AG04450 (cell line): ENCODE measurements around the gene VSIG2. TPM values are rescaled to one million over a fixed set of nuclear protein-coding genes. Genes with fewer than 3 reads are reported as not detected.

Experiments
- CTCF ChIA-PET: fragments of 300-600, 350-600 bp; formaldehyde crosslinking; extraction: SDS; loops from one replicate; lab custom pipeline; 2022; ENCODE audit warnings: antibody characterized with exemption, inconsistent platforms; lab: Charles Lee
- POLR2A ChIA-PET: fragments of 350-600 bp; formaldehyde crosslinking; extraction: SDS; loops from one replicate; lab custom pipeline; 2021; ENCODE audit warnings: antibody characterized with exemption, inconsistent platforms; lab: Yijun Ruan, JAX
- DNase-seq: peaks from one replicate; pipeline ENCODE4 v3.0.0-alpha.2; 2011; ENCODE audit warnings: low read depth, low spot score
- H3K27ac ChIP-seq: one replicate; pipeline ENCODE4 v1.5.1; 2012; ENCODE audit warnings: low read depth, low read length, control low read depth
- H3K27me3 ChIP-seq: one replicate; pipeline ENCODE4 v1.6.0; 2012; ENCODE audit warnings: low read length; ENCODE audit not compliant: control insufficient read depth, insufficient read depth
- H3K4me3 ChIP-seq: 2 replicates; pipeline ENCODE4 v1.5.1; 2011; ENCODE audit warnings: mild to moderate bottlenecking, low read depth, low read length, control low read depth
- H3K9me3 ChIP-seq: 2 replicates; pipeline ENCODE4 v1.5.1; 2012; ENCODE audit warnings: low read length; ENCODE audit not compliant: control insufficient read depth, insufficient read depth
- polyA plus RNA-seq: library from polyadenylated mRNA; depleted of rRNA; stranded (reverse); fragments of >200 nt; gene quantifications from 2 replicates; pipeline ENCODE4 v1.2.3, GENCODE V29; 2011
- TF ChIP-seq, protein P1 (sequence below): IDR thresholded peaks from 2 replicates; pipeline ENCODE4 v1.5.1; 2011; ENCODE audit warnings: low read depth, low read length, control low read depth, inconsistent platforms

Gene VSIG2
- polyA plus RNA-seq, 1 experiment = not detected

GRCh38 chr11:124763156-124763947 lies 11.3 kb upstream of the VSIG2 start:
- POLR2A ChIA-PET = interaction anchor here (1.2 kb wide), 1 partner anchor 38 kb away, joined by 3 read pairs; no protein-coding TSS in a partner anchor

GRCh38 chr11:124762624-124763155 lies 10.6 kb upstream of the VSIG2 start:
- ChIA-PET POLR2A (no interaction called here), CTCF (interaction anchor here (0.7 to 6.1 kb wide), 24 partner anchors 9 to 119 kb away, joined by 3 to 93 read pairs (median 8); partner anchors contain the start of genes NRGN and VSIG2)
- Histone ChIP-seq H3K27ac (no peak overlapping the region), H3K9me3 (peaks cover 6% of the 10 kb centered on the region; the same call in 1 of the 2 replicates), H3K4me3 (peak overlapping the region; percentile 57), H3K27me3 (peaks cover 21% of the 10 kb centered on the region)
- TF ChIP-seq, protein P1, sequence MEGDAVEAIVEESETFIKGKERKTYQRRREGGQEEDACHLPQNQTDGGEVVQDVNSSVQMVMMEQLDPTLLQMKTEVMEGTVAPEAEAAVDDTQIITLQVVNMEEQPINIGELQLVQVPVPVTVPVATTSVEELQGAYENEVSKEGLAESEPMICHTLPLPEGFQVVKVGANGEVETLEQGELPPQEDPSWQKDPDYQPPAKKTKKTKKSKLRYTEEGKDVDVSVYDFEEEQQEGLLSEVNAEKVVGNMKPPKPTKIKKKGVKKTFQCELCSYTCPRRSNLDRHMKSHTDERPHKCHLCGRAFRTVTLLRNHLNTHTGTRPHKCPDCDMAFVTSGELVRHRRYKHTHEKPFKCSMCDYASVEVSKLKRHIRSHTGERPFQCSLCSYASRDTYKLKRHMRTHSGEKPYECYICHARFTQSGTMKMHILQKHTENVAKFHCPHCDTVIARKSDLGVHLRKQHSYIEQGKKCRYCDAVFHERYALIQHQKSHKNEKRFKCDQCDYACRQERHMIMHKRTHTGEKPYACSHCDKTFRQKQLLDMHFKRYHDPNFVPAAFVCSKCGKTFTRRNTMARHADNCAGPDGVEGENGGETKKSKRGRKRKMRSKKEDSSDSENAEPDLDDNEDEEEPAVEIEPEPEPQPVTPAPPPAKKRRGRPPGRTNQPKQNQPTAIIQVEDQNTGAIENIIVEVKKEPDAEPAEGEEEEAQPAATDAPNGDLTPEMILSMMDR = no peak
- no peak for DNase-seq

More at GRCh38 chr11:124763156-124763947, 11.3 kb upstream of the VSIG2 start:
- TF ChIP-seq, protein P1 = peak; percentile 85
- peaks cover 6% of the 10 kb centered on the region; the same call in 1 of the 2 replicates for H3K9me3 ChIP-seq
- peak overlapping the region; percentile 11 for H3K27ac ChIP-seq
- CTCF ChIA-PET = interaction anchor here (0.6 to 6.1 kb wide), 41 partner anchors 8 to 657 kb away, joined by 3 to 93 read pairs (median 4); partner anchors contain the start of genes NRGN and VSIG2
- DNase-seq = no peak
- H3K27me3 ChIP-seq = peaks cover 21% of the 10 kb centered on the region
- H3K4me3 ChIP-seq = peak overlapping the region; percentile 57

DNA sequence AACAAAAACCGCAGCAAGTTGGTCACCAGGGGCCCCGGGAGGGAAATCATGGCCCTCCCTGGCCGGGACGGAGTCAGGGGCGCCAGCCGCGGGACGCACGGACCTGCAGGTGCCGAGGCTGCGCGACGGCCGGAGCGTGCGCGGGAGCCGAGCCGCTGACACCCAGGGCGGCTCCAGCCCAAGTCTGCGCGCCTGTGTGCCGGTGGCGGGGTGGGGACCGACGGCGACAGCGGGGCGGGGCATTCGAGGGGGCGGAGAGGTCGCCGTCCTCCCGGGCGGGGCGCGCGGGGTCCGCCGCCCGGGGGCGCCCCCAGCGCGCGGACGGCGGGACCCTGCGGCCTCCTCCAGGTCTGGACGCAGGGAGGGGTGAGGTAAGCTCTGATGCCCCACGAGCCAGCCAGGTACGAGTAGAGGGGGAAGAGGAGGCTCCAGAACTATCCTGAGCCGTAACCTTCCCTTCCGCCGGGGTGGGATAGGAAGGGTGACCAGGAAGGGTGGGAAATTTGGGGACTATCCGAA lies 10.1 kb upstream of the VSIG2 start, which contains the start of gene ESAM:
ESAM (minus strand) TSS at position 186 of the 519 bp plus-strand sequence; CDS start at position 50, 136 bp downstream.
- TF ChIP-seq, protein P1 = no peak
- peak within 1 kb of the TSS; percentile 57 for H3K4me3 ChIP-seq
- DNase-seq = no peak
- H3K27ac ChIP-seq = no peak within 1 kb of the TSS
- peaks cover 24% of the 10 kb centered on the region for H3K27me3 ChIP-seq
- H3K9me3 ChIP-seq = peaks cover 6% of the 10 kb centered on the region; the same call in 1 of the 2 replicates
- POLR2A ChIA-PET = no interaction called here
- CTCF ChIA-PET = interaction anchor here (0.7 to 6.1 kb wide), 18 partner anchors 9 to 119 kb away, joined by 3 to 93 read pairs (median 10); partner anchors contain the start of genes NRGN and VSIG2

DNA sequence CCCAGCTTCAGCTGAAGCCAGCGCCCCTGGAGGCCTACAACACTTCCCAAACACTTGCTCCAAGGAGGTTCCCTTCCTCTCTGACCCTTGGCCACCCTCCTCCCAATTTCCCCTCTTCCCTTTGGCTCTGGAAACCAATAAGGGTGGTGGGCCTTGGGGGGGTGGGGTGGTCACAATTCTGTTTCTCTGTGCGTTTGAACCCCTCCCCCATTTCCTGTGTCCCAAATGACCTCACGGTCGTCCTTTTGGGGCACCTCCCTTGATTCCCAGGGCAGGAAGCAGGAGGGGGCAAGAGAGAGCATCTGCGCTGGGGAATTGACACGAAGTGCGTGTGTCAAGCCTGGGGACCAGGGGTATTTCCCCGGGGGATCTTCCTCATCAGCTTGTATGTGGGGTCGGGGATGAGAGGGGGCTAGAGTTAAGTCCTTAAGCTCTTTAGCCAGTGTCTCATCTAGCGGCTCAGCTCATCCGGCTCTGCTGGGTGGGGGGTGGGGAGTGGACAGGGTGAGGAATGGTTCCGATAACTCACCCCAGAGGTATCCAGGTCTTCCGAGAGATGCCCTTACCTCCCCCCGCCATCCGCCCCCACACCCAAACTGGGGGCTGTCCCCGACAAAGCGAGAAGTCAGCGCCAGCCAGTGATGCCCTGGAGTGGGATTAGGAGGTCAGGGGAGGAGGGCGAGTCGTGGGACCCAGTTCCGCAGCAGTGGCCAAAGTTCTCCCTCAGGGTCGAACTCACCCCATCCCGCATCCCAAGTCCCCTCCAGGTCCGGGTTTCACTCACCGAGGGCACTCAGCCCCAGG lies 9.4 kb upstream of the VSIG2 start:
- CTCF ChIA-PET = interaction anchor here (0.6 to 6.1 kb wide), 14 partner anchors 8 to 404 kb away, joined by 3 to 93 read pairs (median 10); partner anchors contain the start of genes NRGN and VSIG2
- Histone ChIP-seq H3K27ac (no peak overlapping the region), H3K27me3 (peaks cover 24% of the 10 kb centered on the region), H3K4me3 (no peak overlapping the region), H3K9me3 (peaks cover 6% of the 10 kb centered on the region; the same call in 1 of the 2 replicates)
- TF ChIP-seq, protein P1 = no peak
- POLR2A ChIA-PET = no interaction called here
- no peak for DNase-seq
